HG03439 (cell line): ENCODE measurements around the gene ZCCHC9.

Source experiments
- ATAC-seq: cut with Tn5 transposase; IDR thresholded peaks from one replicate; pipeline ENCODE4 v1.9.1; 2021; ENCODE audit warnings: mild to moderate bottlenecking, moderate library complexity; ENCODE audit not compliant: unreplicated experiment

ZCCHC9 gene

GRCh38 chr5:81355291-81356251, 54.2 kb downstream of the ZCCHC9 start:
- no peak for ATAC-seq

- no peak for ATAC-seq
These were observed 57.7 kb downstream of the ZCCHC9 start for GRCh38 chr5:81359108-81359507.

- ATAC-seq = no peak
These were observed 58.5 kb downstream of the ZCCHC9 start for GRCh38 chr5:81359881-81360280.

- no peak for ATAC-seq
These were observed 59.3 kb downstream of the ZCCHC9 start for GRCh38 chr5:81360640-81361039.

- ATAC-seq = no peak
These were observed 60.2 kb downstream of the ZCCHC9 start for GRCh38 chr5:81361600-81361999.
